GM23338 (cell line): Measurements from ENCODE around the gene STK39. TPM values are rescaled to one million over a fixed set of nuclear protein-coding genes. Genes with fewer than 3 reads are reported as not detected.

ENCODE experiments used
- ATAC-seq: fragments of 200-7000 bp; cut with Tn5 transposase; 3 replicates; pipeline ENCODE4 v1.9.1; 2020
- DNase-seq: peaks from one replicate; pipeline ENCODE4 v3.0.0-alpha.2; 2015; ENCODE audit warnings: low spot score
- H2AFZ ChIP-seq: fragments of 200-600 bp; sonication (generic); 2 replicates; pipeline ENCODE4 v1.8.0; 2016; ENCODE audit warnings: antibody characterized with exemption, mild to moderate bottlenecking, moderate library complexity
- H3F3A ChIP-seq: fragments of 200-600 bp; sonication (generic); replicated peaks from 2 replicates; pipeline ENCODE4 v1.8.0; 2017; ENCODE audit warnings: antibody characterized with exemption, mixed run types, low read depth
- H3K27ac ChIP-seq: fragments of 200-600 bp; sonication (generic); 2 replicates; pipeline ENCODE4 v1.6.1; 2016; ENCODE audit warnings: low read depth
- H3K27me3 ChIP-seq: fragments of 200-600 bp; sonication (generic); 2 replicates; pipeline ENCODE4 v1.8.0; 2016; ENCODE audit warnings: mild to moderate bottlenecking, mixed run types, moderate library complexity; ENCODE audit not compliant: insufficient read depth
- H3K36me3 ChIP-seq: fragments of 200-600 bp; sonication (generic); 2 replicates; pipeline ENCODE4 v1.8.0; 2016; ENCODE audit warnings: mild to moderate bottlenecking; ENCODE audit not compliant: insufficient read depth
- H3K4me1 ChIP-seq: fragments of 200-600 bp; sonication (generic); 2 replicates; pipeline ENCODE4 v1.8.0; 2016; ENCODE audit warnings: mild to moderate bottlenecking, moderate library complexity; ENCODE audit not compliant: insufficient read depth
- H3K4me2 ChIP-seq: fragments of 200-600 bp; sonication (generic); 2 replicates; pipeline ENCODE4 v1.7.1; 2017; ENCODE audit warnings: mixed run types
- H3K4me3 ChIP-seq: fragments of 200-600 bp; sonication (generic); 2 replicates; pipeline ENCODE4 v1.6.1; 2016; ENCODE audit warnings: mixed run types
- H3K79me2 ChIP-seq: fragments of 200-600 bp; sonication (generic); replicated peaks from 2 replicates; pipeline ENCODE4 v1.8.0; 2017; ENCODE audit warnings: mild to moderate bottlenecking; ENCODE audit not compliant: insufficient read depth
- H3K9me2 ChIP-seq: fragments of 200-600 bp; sonication (generic); 2 replicates; pipeline ENCODE4 v1.8.0; 2017; ENCODE audit not compliant: insufficient read depth
- H4K20me1 ChIP-seq: fragments of 200-600 bp; sonication (generic); replicated peaks from 2 replicates; pipeline ENCODE4 v1.8.0; 2017; ENCODE audit warnings: mild to moderate bottlenecking; ENCODE audit not compliant: insufficient read depth
- H3K27ac Mint-ChIP-seq: 2 replicates; pipeline ENCODE4 v1.8.0; 2020; ENCODE audit warnings: inconsistent platforms, mild to moderate bottlenecking, moderate library complexity, mixed read lengths
- H3K27me3 Mint-ChIP-seq: 3 replicates; pipeline ENCODE4 v1.8.0; 2022; ENCODE audit warnings: low read depth, mild to moderate bottlenecking, moderate library complexity, mixed read lengths, inconsistent platforms; ENCODE audit not compliant: insufficient read depth, poor library complexity
- H3K36me3 Mint-ChIP-seq: 3 replicates; pipeline ENCODE4 v1.8.0; 2021; ENCODE audit warnings: low read depth, mild to moderate bottlenecking, inconsistent platforms, moderate library complexity, mixed read lengths
- H3K4me1 Mint-ChIP-seq: 3 replicates; pipeline ENCODE4 v1.8.0; 2020; ENCODE audit warnings: mild to moderate bottlenecking, inconsistent platforms, mixed read lengths
- H3K4me3 Mint-ChIP-seq: 3 replicates; pipeline ENCODE4 v1.8.0; 2021; ENCODE audit warnings: moderate library complexity, mild to moderate bottlenecking, inconsistent platforms, mixed read lengths
- H3K9me3 Mint-ChIP-seq: 3 replicates; pipeline ENCODE4 v1.8.0; 2020; ENCODE audit warnings: moderate library complexity, mild to moderate bottlenecking, inconsistent platforms, mixed read lengths
- CREB1 ChIP-seq: fragments of 250-450 bp; sonication (Bioruptor Pico); IDR thresholded peaks from 2 replicates; pipeline ENCODE4 v1.5.0; 2020; ENCODE audit warnings: low read depth, mild to moderate bottlenecking, moderate library complexity
- ETS1 ChIP-seq: IDR thresholded peaks from 2 replicates; pipeline ENCODE4 v1.6.1; 2016; ENCODE audit warnings: antibody characterized with exemption
- EZH2 ChIP-seq: fragments of 200-600 bp; sonication (generic); IDR thresholded peaks from one replicate; pipeline ENCODE4 v1.8.0; 2017; ENCODE audit warnings: antibody characterized with exemption, mild to moderate bottlenecking, low read depth; ENCODE audit not compliant: unreplicated experiment
- EZH2phosphoT487 ChIP-seq: fragments of 200-600 bp; sonication (generic); IDR thresholded peaks from one replicate; pipeline ENCODE4 v1.8.1; 2018; ENCODE audit warnings: antibody characterized with exemption; ENCODE audit not compliant: unreplicated experiment
- JUNB ChIP-seq: IDR thresholded peaks from one replicate; pipeline ENCODE4 v1.6.1; 2016; ENCODE audit warnings: antibody characterized with exemption; ENCODE audit not compliant: unreplicated experiment
- NANOG ChIP-seq: IDR thresholded peaks from 2 replicates; pipeline ENCODE4 v1.6.1; 2016; ENCODE audit warnings: antibody characterized with exemption, borderline replicate concordance
- POLR2AphosphoS5 ChIP-seq: IDR thresholded peaks from 2 replicates; pipeline ENCODE4 v1.6.1; 2016; ENCODE audit warnings: antibody characterized with exemption, low read depth
- STAT1 ChIP-seq: IDR thresholded peaks from one replicate; pipeline ENCODE4 v1.6.1; 2016; ENCODE audit warnings: antibody characterized with exemption; ENCODE audit not compliant: unreplicated experiment
- ZNF114 ChIP-seq: fragments of 250-450 bp; sonication (Bioruptor Pico); IDR thresholded peaks from 2 replicates; pipeline ENCODE4 v1.5.0; 2020; ENCODE audit warnings: mild to moderate bottlenecking, moderate library complexity
- ZNF331 ChIP-seq: fragments of 250-450 bp; sonication (Bioruptor Pico); IDR thresholded peaks from 2 replicates; pipeline ENCODE4 v1.5.0; 2020; ENCODE audit warnings: low read depth, mild to moderate bottlenecking, moderate library complexity
- polyA plus RNA-seq: library from polyadenylated mRNA; unstranded; fragments of >200 nt; fragmentation: Nextera tagmentation; extraction: Ambion mirVana; gene quantifications from 2 replicates; pipeline ENCODE4 v1.2.1, GENCODE V29; 2016
- total RNA-seq: library from RNA; depleted of rRNA; stranded (reverse); fragments of >200 nt; shearing (Covaris generic); gene quantifications from 2 replicates; pipeline ENCODE4 v1.2.3, GENCODE V29; 2014
- TF ChIP-seq, protein P1 (sequence below), 2 experiments: fragments of 200-600 bp in 1 of 2; sonication (generic) in 1 of 2; conservative IDR thresholded peaks; 2 replicates each; pipeline versions ENCODE4 v1.5.1 to v1.6.1; 2016 to 2017; ENCODE audit warnings: antibody characterized with exemption in 2 of 2, low read depth in 2 of 2, mild to moderate bottlenecking in 2 of 2, moderate library complexity in 1 of 2
- TF ChIP-seq, protein P2 (sequence below): fragments of 250-450 bp; sonication (Bioruptor Pico); IDR thresholded peaks from 2 replicates; pipeline ENCODE4 v1.5.0; 2020; ENCODE audit warnings: mild to moderate bottlenecking, moderate library complexity
- TF ChIP-seq, protein P3 (sequence below): IDR thresholded peaks from one replicate; pipeline ENCODE4 v1.6.1; 2018; ENCODE audit warnings: antibody characterized with exemption; ENCODE audit not compliant: unreplicated experiment

STK39 gene
- total and polyA plus RNA-seq, 2 experiments from 2014 or later = 9.5 to 16.9 TPM

- no peaks in the 10 kb centered on the region for H3K79me2 ChIP-seq
- Mint-ChIP-seq H3K4me1 (no peaks in the 10 kb centered on the region), H3K27ac (no peak overlapping the region), H3K9me3 (no peaks in the 10 kb centered on the region), H3K4me3 (no peak overlapping the region), H3K27me3 (peaks cover 2% of the 10 kb centered on the region), H3K36me3 (no peaks in the 10 kb centered on the region)
- no peak overlapping the region for H3K27ac ChIP-seq
- no peaks in the 10 kb centered on the region for H3K9me2 ChIP-seq
- no peaks in the 10 kb centered on the region for H4K20me1 ChIP-seq
- no peak for DNase-seq
- no peak overlapping the region for H3K4me2 ChIP-seq
- no peaks in the 10 kb centered on the region for H3K27me3 ChIP-seq
- H2AFZ ChIP-seq = no peak overlapping the region
- TF ChIP-seq EZH2phosphoT487 (no peak), ZNF331 (no peak), JUNB (no peak), ETS1 (no peak), NANOG (no peak), EZH2 (no peak), ZNF114 (CRISPR knock-in tag) (no peak), CREB1 (CRISPR knock-in tag) (no peak), POLR2AphosphoS5 (no peak), STAT1 (no peak)
- TF ChIP-seq, protein P1, sequence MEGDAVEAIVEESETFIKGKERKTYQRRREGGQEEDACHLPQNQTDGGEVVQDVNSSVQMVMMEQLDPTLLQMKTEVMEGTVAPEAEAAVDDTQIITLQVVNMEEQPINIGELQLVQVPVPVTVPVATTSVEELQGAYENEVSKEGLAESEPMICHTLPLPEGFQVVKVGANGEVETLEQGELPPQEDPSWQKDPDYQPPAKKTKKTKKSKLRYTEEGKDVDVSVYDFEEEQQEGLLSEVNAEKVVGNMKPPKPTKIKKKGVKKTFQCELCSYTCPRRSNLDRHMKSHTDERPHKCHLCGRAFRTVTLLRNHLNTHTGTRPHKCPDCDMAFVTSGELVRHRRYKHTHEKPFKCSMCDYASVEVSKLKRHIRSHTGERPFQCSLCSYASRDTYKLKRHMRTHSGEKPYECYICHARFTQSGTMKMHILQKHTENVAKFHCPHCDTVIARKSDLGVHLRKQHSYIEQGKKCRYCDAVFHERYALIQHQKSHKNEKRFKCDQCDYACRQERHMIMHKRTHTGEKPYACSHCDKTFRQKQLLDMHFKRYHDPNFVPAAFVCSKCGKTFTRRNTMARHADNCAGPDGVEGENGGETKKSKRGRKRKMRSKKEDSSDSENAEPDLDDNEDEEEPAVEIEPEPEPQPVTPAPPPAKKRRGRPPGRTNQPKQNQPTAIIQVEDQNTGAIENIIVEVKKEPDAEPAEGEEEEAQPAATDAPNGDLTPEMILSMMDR (conservative IDR thresholded peaks at IDR 0.05; ENCODE audit: low read depth in 2 of 2) = no peak
- TF ChIP-seq, protein P2, sequence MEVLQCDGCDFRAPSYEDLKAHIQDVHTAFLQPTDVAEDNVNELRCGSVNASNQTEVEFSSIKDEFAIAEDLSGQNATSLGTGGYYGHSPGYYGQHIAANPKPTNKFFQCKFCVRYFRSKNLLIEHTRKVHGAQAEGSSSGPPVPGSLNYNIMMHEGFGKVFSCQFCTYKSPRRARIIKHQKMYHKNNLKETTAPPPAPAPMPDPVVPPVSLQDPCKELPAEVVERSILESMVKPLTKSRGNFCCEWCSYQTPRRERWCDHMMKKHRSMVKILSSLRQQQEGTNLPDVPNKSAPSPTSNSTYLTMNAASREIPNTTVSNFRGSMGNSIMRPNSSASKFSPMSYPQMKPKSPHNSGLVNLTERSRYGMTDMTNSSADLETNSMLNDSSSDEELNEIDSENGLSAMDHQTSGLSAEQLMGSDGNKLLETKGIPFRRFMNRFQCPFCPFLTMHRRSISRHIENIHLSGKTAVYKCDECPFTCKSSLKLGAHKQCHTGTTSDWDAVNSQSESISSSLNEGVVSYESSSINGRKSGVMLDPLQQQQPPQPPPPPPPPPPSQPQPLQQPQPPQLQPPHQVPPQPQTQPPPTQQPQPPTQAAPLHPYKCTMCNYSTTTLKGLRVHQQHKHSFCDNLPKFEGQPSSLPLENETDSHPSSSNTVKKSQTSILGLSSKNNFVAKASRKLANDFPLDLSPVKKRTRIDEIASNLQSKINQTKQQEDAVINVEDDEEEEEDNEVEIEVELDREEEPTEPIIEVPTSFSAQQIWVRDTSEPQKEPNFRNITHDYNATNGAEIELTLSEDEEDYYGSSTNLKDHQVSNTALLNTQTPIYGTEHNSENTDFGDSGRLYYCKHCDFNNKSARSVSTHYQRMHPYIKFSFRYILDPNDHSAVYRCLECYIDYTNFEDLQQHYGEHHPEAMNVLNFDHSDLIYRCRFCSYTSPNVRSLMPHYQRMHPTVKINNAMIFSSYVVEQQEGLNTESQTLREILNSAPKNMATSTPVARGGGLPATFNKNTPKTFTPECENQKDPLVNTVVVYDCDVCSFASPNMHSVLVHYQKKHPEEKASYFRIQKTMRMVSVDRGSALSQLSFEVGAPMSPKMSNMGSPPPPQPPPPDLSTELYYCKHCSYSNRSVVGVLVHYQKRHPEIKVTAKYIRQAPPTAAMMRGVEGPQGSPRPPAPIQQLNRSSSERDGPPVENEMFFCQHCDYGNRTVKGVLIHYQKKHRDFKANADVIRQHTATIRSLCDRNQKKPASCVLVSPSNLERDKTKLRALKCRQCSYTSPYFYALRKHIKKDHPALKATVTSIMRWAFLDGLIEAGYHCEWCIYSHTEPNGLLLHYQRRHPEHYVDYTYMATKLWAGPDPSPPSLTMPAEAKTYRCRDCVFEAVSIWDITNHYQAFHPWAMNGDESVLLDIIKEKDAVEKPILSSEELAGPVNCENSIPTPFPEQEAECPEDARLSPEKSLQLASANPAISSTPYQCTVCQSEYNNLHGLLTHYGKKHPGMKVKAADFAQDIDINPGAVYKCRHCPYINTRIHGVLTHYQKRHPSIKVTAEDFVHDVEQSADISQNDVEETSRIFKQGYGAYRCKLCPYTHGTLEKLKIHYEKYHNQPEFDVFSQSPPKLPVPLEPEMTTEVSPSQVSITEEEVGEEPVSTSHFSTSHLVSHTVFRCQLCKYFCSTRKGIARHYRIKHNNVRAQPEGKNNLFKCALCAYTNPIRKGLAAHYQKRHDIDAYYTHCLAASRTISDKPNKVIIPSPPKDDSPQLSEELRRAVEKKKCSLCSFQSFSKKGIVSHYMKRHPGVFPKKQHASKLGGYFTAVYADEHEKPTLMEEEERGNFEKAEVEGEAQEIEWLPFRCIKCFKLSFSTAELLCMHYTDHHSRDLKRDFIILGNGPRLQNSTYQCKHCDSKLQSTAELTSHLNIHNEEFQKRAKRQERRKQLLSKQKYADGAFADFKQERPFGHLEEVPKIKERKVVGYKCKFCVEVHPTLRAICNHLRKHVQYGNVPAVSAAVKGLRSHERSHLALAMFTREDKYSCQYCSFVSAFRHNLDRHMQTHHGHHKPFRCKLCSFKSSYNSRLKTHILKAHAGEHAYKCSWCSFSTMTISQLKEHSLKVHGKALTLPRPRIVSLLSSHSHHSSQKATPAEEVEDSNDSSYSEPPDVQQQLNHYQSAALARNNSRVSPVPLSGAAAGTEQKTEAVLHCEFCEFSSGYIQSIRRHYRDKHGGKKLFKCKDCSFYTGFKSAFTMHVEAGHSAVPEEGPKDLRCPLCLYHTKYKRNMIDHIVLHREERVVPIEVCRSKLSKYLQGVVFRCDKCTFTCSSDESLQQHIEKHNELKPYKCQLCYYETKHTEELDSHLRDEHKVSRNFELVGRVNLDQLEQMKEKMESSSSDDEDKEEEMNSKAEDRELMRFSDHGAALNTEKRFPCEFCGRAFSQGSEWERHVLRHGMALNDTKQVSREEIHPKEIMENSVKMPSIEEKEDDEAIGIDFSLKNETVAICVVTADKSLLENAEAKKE (CRISPR knock-in tag) = no peak
- TF ChIP-seq, protein P3, sequence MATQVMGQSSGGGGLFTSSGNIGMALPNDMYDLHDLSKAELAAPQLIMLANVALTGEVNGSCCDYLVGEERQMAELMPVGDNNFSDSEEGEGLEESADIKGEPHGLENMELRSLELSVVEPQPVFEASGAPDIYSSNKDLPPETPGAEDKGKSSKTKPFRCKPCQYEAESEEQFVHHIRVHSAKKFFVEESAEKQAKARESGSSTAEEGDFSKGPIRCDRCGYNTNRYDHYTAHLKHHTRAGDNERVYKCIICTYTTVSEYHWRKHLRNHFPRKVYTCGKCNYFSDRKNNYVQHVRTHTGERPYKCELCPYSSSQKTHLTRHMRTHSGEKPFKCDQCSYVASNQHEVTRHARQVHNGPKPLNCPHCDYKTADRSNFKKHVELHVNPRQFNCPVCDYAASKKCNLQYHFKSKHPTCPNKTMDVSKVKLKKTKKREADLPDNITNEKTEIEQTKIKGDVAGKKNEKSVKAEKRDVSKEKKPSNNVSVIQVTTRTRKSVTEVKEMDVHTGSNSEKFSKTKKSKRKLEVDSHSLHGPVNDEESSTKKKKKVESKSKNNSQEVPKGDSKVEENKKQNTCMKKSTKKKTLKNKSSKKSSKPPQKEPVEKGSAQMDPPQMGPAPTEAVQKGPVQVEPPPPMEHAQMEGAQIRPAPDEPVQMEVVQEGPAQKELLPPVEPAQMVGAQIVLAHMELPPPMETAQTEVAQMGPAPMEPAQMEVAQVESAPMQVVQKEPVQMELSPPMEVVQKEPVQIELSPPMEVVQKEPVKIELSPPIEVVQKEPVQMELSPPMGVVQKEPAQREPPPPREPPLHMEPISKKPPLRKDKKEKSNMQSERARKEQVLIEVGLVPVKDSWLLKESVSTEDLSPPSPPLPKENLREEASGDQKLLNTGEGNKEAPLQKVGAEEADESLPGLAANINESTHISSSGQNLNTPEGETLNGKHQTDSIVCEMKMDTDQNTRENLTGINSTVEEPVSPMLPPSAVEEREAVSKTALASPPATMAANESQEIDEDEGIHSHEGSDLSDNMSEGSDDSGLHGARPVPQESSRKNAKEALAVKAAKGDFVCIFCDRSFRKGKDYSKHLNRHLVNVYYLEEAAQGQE = no peak
- H3F3A ChIP-seq = no peaks in the 10 kb centered on the region
- no peak overlapping the region for H3K4me3 ChIP-seq
- no peaks in the 10 kb centered on the region for H3K4me1 ChIP-seq
- ATAC-seq = no peak
- H3K36me3 ChIP-seq = no peaks in the 10 kb centered on the region
Observed at GRCh38 chr2:167953776-167954175, 293.6 kb downstream of the STK39 start.
